Testis (tissue), 3 donors: ENCODE results near the gene GRID2. TPM values are rescaled to one million over a fixed set of nuclear protein-coding genes. Genes with fewer than 3 reads are reported as not detected.

ENCODE experiments used
- DNase-seq: peaks from one replicate; pipeline ENCODE4 v3.0.0-alpha.2; 2019
- H3K27ac ChIP-seq, 2 donors: fragments of 200-600 bp; sonication (generic); one replicate each; pipeline ENCODE4 v1.5.1; 2019
- H3K27me3 ChIP-seq: fragments of 200-600 bp; sonication (generic); one replicate; pipeline ENCODE4 v1.5.1; 2019
- H3K36me3 ChIP-seq: fragments of 200-600 bp; sonication (generic); one replicate; pipeline ENCODE4 v1.5.1; 2017; ENCODE audit warnings: low read depth; ENCODE audit errors: missing control alignments
- H3K4me1 ChIP-seq: fragments of 200-600 bp; sonication (generic); one replicate; pipeline ENCODE4 v1.5.1; 2019
- H3K4me3 ChIP-seq, 2 donors: fragments of 200-600 bp; sonication (generic); one replicate each; pipeline ENCODE4 v1.5.1; 2017 to 2019
- H3K9me3 ChIP-seq: fragments of 200-600 bp; sonication (generic); one replicate; pipeline ENCODE4 v1.5.1; 2017
- POLR2A ChIP-seq: fragments of 450-650 bp; IDR thresholded peaks from one replicate; pipeline ENCODE4 v1.6.1; 2017; ENCODE audit warnings: antibody characterized with exemption, mild to moderate bottlenecking, moderate library complexity
- WGBS, 2 donors: methylation state at CpG; one replicate each; pipeline ENCODE4 v1.1.5; 2018; 5-methylcytosine and 5-hydroxymethylcytosine counted together
- intact Hi-C: fragments of 100-400 bp; cut with DNase I; formaldehyde crosslinking; loops from one replicate; pipeline ENCODE4 v1.15.1; 2023; ENCODE audit warnings: low total_unique reads
- polyA plus RNA-seq: library from polyadenylated mRNA; stranded (reverse); fragments of 350-450 nt; fragmentation: Illumina TruSeq; extraction: RNeasy Lipid Tissue Mini Kit (QIAGEN cat#74804); gene quantifications from one replicate; pipeline ENCODE4 v1.2.3, GENCODE V29; 2014; ENCODE audit warnings: low read depth, low replicate concordance; ENCODE audit not compliant: insufficient read depth
- total RNA-seq, 2 donors: library from RNA; depleted of rRNA; stranded (reverse); fragments of >200 nt; gene quantifications; one replicate each; pipeline ENCODE4 v1.2.3, GENCODE V29; 2016
- TF ChIP-seq, protein P1 (sequence below), 3 experiments: fragments of 450-650 bp in 2 of 3; fragments of 200-600 bp in 1 of 3; sonication (generic) in 1 of 3; IDR thresholded peaks; one replicate each; pipeline ENCODE4 v1.5.1; 2016 to 2019; ENCODE audit warnings: antibody characterized with exemption in 3 of 3, mild to moderate bottlenecking in 2 of 3, moderate library complexity in 1 of 3

The GRID2 gene
- total and polyA plus RNA-seq, 3 donors from 2014 or later = 27.1 to 34.6 (median 32.7) TPM

GRCh38 chr4:93657527-93657926 lies 1353.8 kb downstream of the GRID2 start:
- intact Hi-C loops = no loop called here
- Histone ChIP-seq H3K4me3 (no peak overlapping the region), H3K27ac (no peak overlapping the region), H3K4me1 (no peaks in the 10 kb centered on the region), H3K36me3 (no peaks in the 10 kb centered on the region), H3K9me3 (no peaks in the 10 kb centered on the region), H3K27me3 (no peaks in the 10 kb centered on the region)
- TF ChIP-seq, protein P1, sequence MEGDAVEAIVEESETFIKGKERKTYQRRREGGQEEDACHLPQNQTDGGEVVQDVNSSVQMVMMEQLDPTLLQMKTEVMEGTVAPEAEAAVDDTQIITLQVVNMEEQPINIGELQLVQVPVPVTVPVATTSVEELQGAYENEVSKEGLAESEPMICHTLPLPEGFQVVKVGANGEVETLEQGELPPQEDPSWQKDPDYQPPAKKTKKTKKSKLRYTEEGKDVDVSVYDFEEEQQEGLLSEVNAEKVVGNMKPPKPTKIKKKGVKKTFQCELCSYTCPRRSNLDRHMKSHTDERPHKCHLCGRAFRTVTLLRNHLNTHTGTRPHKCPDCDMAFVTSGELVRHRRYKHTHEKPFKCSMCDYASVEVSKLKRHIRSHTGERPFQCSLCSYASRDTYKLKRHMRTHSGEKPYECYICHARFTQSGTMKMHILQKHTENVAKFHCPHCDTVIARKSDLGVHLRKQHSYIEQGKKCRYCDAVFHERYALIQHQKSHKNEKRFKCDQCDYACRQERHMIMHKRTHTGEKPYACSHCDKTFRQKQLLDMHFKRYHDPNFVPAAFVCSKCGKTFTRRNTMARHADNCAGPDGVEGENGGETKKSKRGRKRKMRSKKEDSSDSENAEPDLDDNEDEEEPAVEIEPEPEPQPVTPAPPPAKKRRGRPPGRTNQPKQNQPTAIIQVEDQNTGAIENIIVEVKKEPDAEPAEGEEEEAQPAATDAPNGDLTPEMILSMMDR (IDR thresholded peaks at IDR 0.05) = no peak
- TF ChIP-seq POLR2A = no peak
- 85 to 86% methylated on average over 2 of the region's 2 CpGs for WGBS, 2 donors
- DNase-seq = no peak

DNA sequence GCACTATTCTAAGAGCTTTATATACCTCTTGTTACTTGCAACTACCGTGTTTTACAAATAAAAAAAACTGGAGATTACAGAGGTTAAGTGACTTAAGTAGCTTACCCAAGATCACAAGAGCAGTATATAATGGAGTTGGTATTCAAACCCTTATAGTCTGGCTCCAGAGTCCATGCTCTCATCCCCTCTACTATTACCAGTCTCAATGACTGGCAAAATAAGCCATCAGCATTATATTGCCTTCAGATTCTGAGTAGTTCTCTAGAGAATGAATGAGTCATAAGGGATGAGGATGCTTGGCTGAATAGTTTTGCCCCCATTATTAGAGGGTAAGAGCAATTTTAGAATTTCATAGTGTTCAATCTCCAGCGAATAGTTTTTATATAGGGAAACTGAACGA lies 1354.7 kb downstream of the GRID2 start:
- intact Hi-C loops = no loop called here
- 61 to 71% methylated on average over 3 of the region's 3 CpGs for WGBS, 2 donors
- Histone ChIP-seq H3K4me1 (no peaks in the 10 kb centered on the region), H3K36me3 (no peaks in the 10 kb centered on the region), H3K27ac (no peak overlapping the region), H3K4me3 (no peak overlapping the region), H3K27me3 (no peaks in the 10 kb centered on the region), H3K9me3 (no peaks in the 10 kb centered on the region)
- no peak for DNase-seq
- TF ChIP-seq, protein P1 (IDR thresholded peaks at IDR 0.05) = no peak
- TF ChIP-seq POLR2A = no peak

DNA sequence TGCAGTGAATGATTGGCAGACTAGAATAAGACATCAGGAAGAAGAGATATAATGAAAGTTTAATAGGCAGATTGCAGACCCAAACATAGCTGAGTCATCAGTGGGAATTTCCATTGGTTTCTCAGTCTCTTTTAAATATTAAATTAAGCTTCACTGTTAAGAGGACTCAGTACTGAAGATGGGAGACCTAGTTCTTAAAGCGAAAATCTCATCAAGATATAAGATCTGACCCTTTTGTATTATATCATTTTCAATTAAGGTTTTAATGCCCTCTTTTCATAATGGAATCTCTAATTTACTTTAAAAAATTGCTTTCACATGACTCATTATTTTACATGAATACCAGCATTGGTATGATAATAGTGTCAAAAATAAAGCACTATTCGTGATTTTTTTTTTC lies 1355.9 kb downstream of the GRID2 start:
- intact Hi-C loops = no loop called here
- no peaks in the 10 kb centered on the region for H3K9me3 ChIP-seq
- no peak overlapping the region for H3K4me3 ChIP-seq
- H3K4me1 ChIP-seq = no peaks in the 10 kb centered on the region
- no peaks in the 10 kb centered on the region for H3K36me3 ChIP-seq
- 88% methylated on average over 2 of the region's 2 CpGs for WGBS, 2 donors
- H3K27me3 ChIP-seq = no peaks in the 10 kb centered on the region
- no peak for DNase-seq
- TF ChIP-seq, protein P1 (IDR thresholded peaks at IDR 0.05) = no peak
- TF ChIP-seq POLR2A = no peak
- no peak overlapping the region for H3K27ac ChIP-seq

GRCh38 chr4:93660036-93660435 lies 1356.3 kb downstream of the GRID2 start:
- Histone ChIP-seq H3K4me3 (no peak overlapping the region), H3K4me1 (no peaks in the 10 kb centered on the region), H3K27ac (no peak overlapping the region), H3K27me3 (no peaks in the 10 kb centered on the region), H3K9me3 (no peaks in the 10 kb centered on the region), H3K36me3 (no peaks in the 10 kb centered on the region)
- no peak for DNase-seq
- TF ChIP-seq, protein P1 (IDR thresholded peaks at IDR 0.05) = no peak
- no peak for TF ChIP-seq POLR2A
- intact Hi-C loops = no loop called here
- 94 to 98% methylated on average over 3 of the region's 3 CpGs for WGBS, 2 donors

- no peak for DNase-seq
- no peak overlapping the region for H3K4me3 ChIP-seq
- H3K27ac ChIP-seq = no peak overlapping the region
- 82 to 90% methylated on average over 2 of the region's 2 CpGs for WGBS, 2 donors
- no peaks in the 10 kb centered on the region for H3K36me3 ChIP-seq
- intact Hi-C loops = no loop called here
- TF ChIP-seq, protein P1 (IDR thresholded peaks at IDR 0.05) = no peak
- TF ChIP-seq POLR2A = no peak
- H3K4me1 ChIP-seq = no peaks in the 10 kb centered on the region
- H3K27me3 ChIP-seq = no peaks in the 10 kb centered on the region
- H3K9me3 ChIP-seq = no peaks in the 10 kb centered on the region
Observed at GRCh38 chr4:93670434-93670833, 1366.7 kb downstream of the GRID2 start.
